Head of caudate nucleus (tissue), 42 donors: ENCODE results near the gene NQO2.

Source experiments
- DNase-seq, 42 donors: peaks; one replicate each; pipeline versions ENCODE4 v3.0.0 to v3.0.0-alpha.2; 2020 to 2021; ENCODE audit warnings: mixed read lengths in 7 of 42
- intact Hi-C: fragments of 100-400 bp; cut with DNase I; formaldehyde crosslinking; loops from one replicate; pipeline ENCODE4 v1.15.0; 2022

NQO2 gene

GRCh38 chr6:2999618-3000557, at the start of gene NQO2:
TSS of gene NQO2 (plus strand) at chr6:2999894. CDS start at chr6:3006553, 6,659 bp downstream.
- DNase-seq, result peak; percentile 74 to 96 (median 92)
- intact Hi-C loops, result loop anchor here (10.0 kb wide), 1 partner anchor 255 kb away; the partner anchor contains the start of gene PSMG4

- DNase-seq, result peak in 4 of 42 donors; percentile 9 to 36 (median 23)
- intact Hi-C loops, result no loop called here
These were observed 49.0 kb upstream of the NQO2 start for GRCh38 chr6:2950713-2951112.

GRCh38 chr6:2951728-2952127, 48.0 kb upstream of the NQO2 start:
- intact Hi-C loops, result loop anchor here (2.0 kb wide), 1 partner anchor 37 kb away; no protein-coding TSS in a partner anchor
- DNase-seq, result peak in 14 of 42 donors; percentile 13 to 62 (median 40)

- intact Hi-C loops, result loop anchor here (2.0 kb wide), 1 partner anchor 36 kb away; no protein-coding TSS in a partner anchor
- peak; percentile 41 to 90 (median 74) for DNase-seq
These were observed 47.1 kb upstream of the NQO2 start for GRCh38 chr6:2952557-2953095.

GRCh38 chr6:2953098-2953497, 46.6 kb upstream of the NQO2 start:
- intact Hi-C loops, result loop anchor here (2.0 kb wide), 1 partner anchor 36 kb away; no protein-coding TSS in a partner anchor

GRCh38 chr6:2956930-2957685, 42.6 kb upstream of the NQO2 start:
- DNase-seq, result peak in 1 of 42 donors; percentile 7
- intact Hi-C loops, result no loop called here

More at GRCh38 chr6:2953098-2953497, 46.6 kb upstream of the NQO2 start:
- no peak for DNase-seq

GRCh38 chr6:2957696-2958330, 41.9 kb upstream of the NQO2 start:
- intact Hi-C loops, result no loop called here
- DNase-seq, result peak in 1 of 42 donors; percentile 4

GRCh38 chr6:2958331-2958711, 41.4 kb upstream of the NQO2 start:
- peak in 21 of 42 donors; percentile 22 to 59 (median 39) for DNase-seq
- intact Hi-C loops, result no loop called here

GRCh38 chr6:2958776-2959175, 40.9 kb upstream of the NQO2 start:
- no peak for DNase-seq
- intact Hi-C loops, result no loop called here

GRCh38 chr6:2959909-2960719, 39.6 kb upstream of the NQO2 start:
- DNase-seq, result peak in 23 of 42 donors; percentile 25 to 78 (median 47)
- intact Hi-C loops, result no loop called here

GRCh38 chr6:2960935-2961334, 38.8 kb upstream of the NQO2 start:
- intact Hi-C loops, result no loop called here
- no peak for DNase-seq

- intact Hi-C loops, result no loop called here
- no peak for DNase-seq
These were observed 38.2 kb upstream of the NQO2 start for GRCh38 chr6:2961506-2961905.

- intact Hi-C loops, result no loop called here
- DNase-seq, result peak in 1 of 42 donors; percentile 32
These were observed 37.7 kb upstream of the NQO2 start for GRCh38 chr6:2962004-2962403.

- no peak for DNase-seq
- intact Hi-C loops, result no loop called here
These were observed 37.1 kb upstream of the NQO2 start for GRCh38 chr6:2962636-2963035.

GRCh38 chr6:2963756-2964155, 35.9 kb upstream of the NQO2 start:
- intact Hi-C loops, result no loop called here

GRCh38 chr6:2964793-2965505, 34.7 kb upstream of the NQO2 start:
- intact Hi-C loops, result no loop called here
- DNase-seq, result no peak

More at GRCh38 chr6:2963756-2964155, 35.9 kb upstream of the NQO2 start:
- no peak for DNase-seq

- DNase-seq, result no peak
These were observed 33.3 kb upstream of the NQO2 start for GRCh38 chr6:2966347-2966746.

More at GRCh38 chr6:2966347-2966746, 33.3 kb upstream of the NQO2 start:
- intact Hi-C loops, result no loop called here
